ENCODE results near the gene LAX1.
"Not testable (repeated sequence)": the region's sequence is repeated elsewhere in the genome, so short reads cannot be mapped to it uniquely, and the experiment has no call there.

The LAX1 gene

GRCh38 chr1:203751051-203751450 is 13.9 kb upstream of the LAX1 start:
- Histone ChIP-seq H3K27me3 (ENCODE audit: control insufficient read depth, insufficient read depth, low read length) (no peaks in the 10 kb centered on the region), H3K36me3 (ENCODE audit: insufficient read depth, low read length) (no peaks in the 10 kb centered on the region), H3K9ac (ENCODE audit: low read depth, low read length) (no peak overlapping the region), H3K4me2 (ENCODE audit: low read length) (no peak overlapping the region), H3K9me3 (replicated peaks; ENCODE audit: low read length) (no peaks in the 10 kb centered on the region), H3K4me1 (ENCODE audit: control insufficient read depth, insufficient read depth, low read length) (no peaks in the 10 kb centered on the region), H3K4me3 (ENCODE audit: low read length) (no peak overlapping the region)

- H3K27me3 ChIP-seq (ENCODE audit: control insufficient read depth, insufficient read depth, low read length); H3K4me2 ChIP-seq (ENCODE audit: low read length); H3K4me1 ChIP-seq (ENCODE audit: control insufficient read depth, insufficient read depth, low read length); H3K4me3 ChIP-seq (ENCODE audit: low read length); H3K9ac ChIP-seq (ENCODE audit: low read depth, low read length); H3K36me3 ChIP-seq (ENCODE audit: insufficient read depth, low read length); H3K9me3 ChIP-seq (replicated peaks; ENCODE audit: low read length): not testable (repeated sequence)
These were observed 13.2 kb upstream of the LAX1 start for GRCh38 chr1:203751618-203752361.

GRCh38 chr1:203754455-203754864 is 10.5 kb upstream of the LAX1 start:
- Histone ChIP-seq H3K4me3 (ENCODE audit: low read length) (no peak overlapping the region), H3K4me1 (ENCODE audit: control insufficient read depth, insufficient read depth, low read length) (no peaks in the 10 kb centered on the region), H3K4me2 (ENCODE audit: low read length) (no peak overlapping the region), H3K27me3 (ENCODE audit: control insufficient read depth, insufficient read depth, low read length) (no peaks in the 10 kb centered on the region), H3K9me3 (replicated peaks; ENCODE audit: low read length) (no peaks in the 10 kb centered on the region), H3K9ac (ENCODE audit: low read depth, low read length) (no peak overlapping the region), H3K36me3 (ENCODE audit: insufficient read depth, low read length) (no peaks in the 10 kb centered on the region)

- Histone ChIP-seq H3K9me3 (replicated peaks; ENCODE audit: low read length) (no peaks in the 10 kb centered on the region), H3K4me1 (ENCODE audit: control insufficient read depth, insufficient read depth, low read length) (no peaks in the 10 kb centered on the region), H3K36me3 (ENCODE audit: insufficient read depth, low read length) (no peaks in the 10 kb centered on the region), H3K27me3 (ENCODE audit: control insufficient read depth, insufficient read depth, low read length) (no peaks in the 10 kb centered on the region), H3K4me3 (ENCODE audit: low read length) (no peak overlapping the region), H3K4me2 (ENCODE audit: low read length) (no peak overlapping the region), H3K9ac (ENCODE audit: low read depth, low read length) (no peak overlapping the region)
These were observed 8.9 kb upstream of the LAX1 start for GRCh38 chr1:203756036-203756435.

GRCh38 chr1:203758749-203759148 is 6.2 kb upstream of the LAX1 start:
- H3K4me1 ChIP-seq (ENCODE audit: control insufficient read depth, insufficient read depth, low read length); H3K4me3 ChIP-seq (ENCODE audit: low read length); H3K9ac ChIP-seq (ENCODE audit: low read depth, low read length): not testable (repeated sequence)

GRCh38 chr1:203760506-203760905 is 4.5 kb upstream of the LAX1 start:
- H3K9me3 ChIP-seq (replicated peaks; ENCODE audit: low read length) = no peaks in the 10 kb centered on the region
- H3K4me3 ChIP-seq (ENCODE audit: low read length) = no peak overlapping the region
- no peaks in the 10 kb centered on the region for H3K4me1 ChIP-seq (ENCODE audit: control insufficient read depth, insufficient read depth, low read length)
- no peaks in the 10 kb centered on the region for H3K36me3 ChIP-seq (ENCODE audit: insufficient read depth, low read length)
- no peak overlapping the region for H3K9ac ChIP-seq (ENCODE audit: low read depth, low read length)
- H3K4me2 ChIP-seq (ENCODE audit: low read length) = no peak overlapping the region
- H3K27me3 ChIP-seq (ENCODE audit: control insufficient read depth, insufficient read depth, low read length) = peaks cover 8% of the 10 kb centered on the region

More at GRCh38 chr1:203758749-203759148, 6.2 kb upstream of the LAX1 start:
- not testable (repeated sequence) for H3K27me3 ChIP-seq (ENCODE audit: control insufficient read depth, insufficient read depth, low read length); H3K36me3 ChIP-seq (ENCODE audit: insufficient read depth, low read length); H3K4me2 ChIP-seq (ENCODE audit: low read length); H3K9me3 ChIP-seq (replicated peaks; ENCODE audit: low read length)

- H3K4me3 ChIP-seq (ENCODE audit: low read length); H3K4me2 ChIP-seq (ENCODE audit: low read length); H3K9me3 ChIP-seq (replicated peaks; ENCODE audit: low read length); H3K36me3 ChIP-seq (ENCODE audit: insufficient read depth, low read length); H3K27me3 ChIP-seq (ENCODE audit: control insufficient read depth, insufficient read depth, low read length); H3K4me1 ChIP-seq (ENCODE audit: control insufficient read depth, insufficient read depth, low read length); H3K9ac ChIP-seq (ENCODE audit: low read depth, low read length): not testable (repeated sequence)
These were observed 3.0 kb upstream of the LAX1 start for GRCh38 chr1:203761958-203762357.

- Histone ChIP-seq H3K4me2 (ENCODE audit: low read length) (no peak overlapping the region), H3K9ac (ENCODE audit: low read depth, low read length) (no peak overlapping the region), H3K9me3 (replicated peaks; ENCODE audit: low read length) (no peaks in the 10 kb centered on the region), H3K27me3 (ENCODE audit: control insufficient read depth, insufficient read depth, low read length) (peaks cover 8% of the 10 kb centered on the region), H3K36me3 (ENCODE audit: insufficient read depth, low read length) (no peaks in the 10 kb centered on the region), H3K4me3 (ENCODE audit: low read length) (no peak overlapping the region), H3K4me1 (ENCODE audit: control insufficient read depth, insufficient read depth, low read length) (no peaks in the 10 kb centered on the region)
These were observed 1.5 kb upstream of the LAX1 start for GRCh38 chr1:203763505-203763904.

GRCh38 chr1:203764105-203765028 is 616 bp upstream of the LAX1 start:
- no peaks in the 10 kb centered on the region for H3K9me3 ChIP-seq (replicated peaks; ENCODE audit: low read length)
- H3K9ac ChIP-seq (ENCODE audit: low read depth, low read length) = no peak overlapping the region
- H3K4me1 ChIP-seq (ENCODE audit: control insufficient read depth, insufficient read depth, low read length) = no peaks in the 10 kb centered on the region
- peaks cover 8% of the 10 kb centered on the region for H3K27me3 ChIP-seq (ENCODE audit: control insufficient read depth, insufficient read depth, low read length)
- no peak overlapping the region for H3K4me2 ChIP-seq (ENCODE audit: low read length)
- no peaks in the 10 kb centered on the region for H3K36me3 ChIP-seq (ENCODE audit: insufficient read depth, low read length)
- H3K4me3 ChIP-seq (ENCODE audit: low read length) = no peak overlapping the region

- Histone ChIP-seq H3K9me3 (replicated peaks; ENCODE audit: low read length) (no peaks in the 10 kb centered on the region), H3K4me1 (ENCODE audit: control insufficient read depth, insufficient read depth, low read length) (no peaks in the 10 kb centered on the region), H3K9ac (ENCODE audit: low read depth, low read length) (no peak overlapping the region), H3K36me3 (ENCODE audit: insufficient read depth, low read length) (no peaks in the 10 kb centered on the region), H3K4me3 (ENCODE audit: low read length) (no peak overlapping the region), H3K4me2 (ENCODE audit: low read length) (no peak overlapping the region), H3K27me3 (ENCODE audit: control insufficient read depth, insufficient read depth, low read length) (peaks cover 29% of the 10 kb centered on the region)
These were observed 3.3 kb downstream of the LAX1 start for GRCh38 chr1:203768256-203768655.

- Histone ChIP-seq H3K9ac (ENCODE audit: low read depth, low read length) (no peak overlapping the region), H3K4me2 (ENCODE audit: low read length) (peak overlapping the region; percentile 61), H3K4me1 (ENCODE audit: control insufficient read depth, insufficient read depth, low read length) (no peaks in the 10 kb centered on the region), H3K27me3 (ENCODE audit: control insufficient read depth, insufficient read depth, low read length) (peaks cover 26% of the 10 kb centered on the region), H3K36me3 (ENCODE audit: insufficient read depth, low read length) (no peaks in the 10 kb centered on the region), H3K4me3 (ENCODE audit: low read length) (no peak overlapping the region), H3K9me3 (replicated peaks; ENCODE audit: low read length) (no peaks in the 10 kb centered on the region)
These were observed 4.7 kb downstream of the LAX1 start for GRCh38 chr1:203769505-203770343.
